Globus pallidus (tissue), 1 donor: Measurements from ENCODE around the gene RNF181.
A peak's percentile ranks its signal among the peaks of the same experiment; 100 is the strongest.
"Not testable (repeated sequence)": the region's sequence is repeated elsewhere in the genome, so short reads cannot be mapped to it uniquely, and the experiment has no call there.

Experiments
- DNase-seq: peaks from one replicate; pipeline ENCODE4 v3.0.0-alpha.2; 2015; ENCODE audit warnings: low spot score

The RNF181 gene

DNA sequence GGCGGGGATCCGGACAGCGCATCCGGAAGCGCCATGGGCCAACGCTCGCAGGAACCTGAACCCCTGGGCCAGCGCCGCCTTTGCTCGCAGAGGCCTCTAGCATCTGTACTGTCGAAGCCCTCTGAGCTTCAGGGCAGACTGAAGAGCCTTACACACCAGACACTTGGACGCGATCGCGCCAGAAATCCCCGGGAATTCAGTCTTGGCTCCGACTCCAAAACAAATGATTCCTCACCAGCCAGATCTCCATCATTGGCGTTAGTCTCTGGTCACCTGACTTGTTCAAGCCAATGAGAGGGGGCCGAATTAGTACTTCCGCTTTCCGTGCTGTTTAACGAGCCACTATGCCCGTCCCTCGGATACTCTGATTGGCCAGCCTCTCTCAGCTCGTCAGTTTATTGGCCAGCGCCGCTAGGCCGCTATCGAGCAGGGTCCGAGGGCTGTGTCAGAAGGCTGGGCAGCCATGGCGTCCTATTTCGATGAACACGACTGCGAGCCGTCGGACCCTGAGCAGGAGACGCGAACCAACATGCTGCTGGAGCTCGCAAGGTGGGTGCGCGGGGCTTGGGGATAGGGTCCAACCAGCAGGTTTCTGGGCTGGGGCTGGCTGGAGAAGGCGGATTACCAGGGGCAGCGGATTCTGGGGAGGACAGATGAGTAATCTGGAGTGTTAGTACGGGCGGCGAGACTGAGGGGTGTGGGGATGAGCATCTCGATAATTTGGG is at the start of gene RNF181:
TSS of gene RNF181 (plus strand) at position 445 of the 725 bp plus-strand sequence. CDS start at position 464, 19 bp downstream.
- peak; percentile 99 for DNase-seq

- no peak for DNase-seq
These were observed 49.7 kb upstream of the RNF181 start for GRCh38 chr2:85545780-85546240.

GRCh38 chr2:85547089-85547858 is 48.3 kb upstream of the RNF181 start:
- no peak for DNase-seq

DNA sequence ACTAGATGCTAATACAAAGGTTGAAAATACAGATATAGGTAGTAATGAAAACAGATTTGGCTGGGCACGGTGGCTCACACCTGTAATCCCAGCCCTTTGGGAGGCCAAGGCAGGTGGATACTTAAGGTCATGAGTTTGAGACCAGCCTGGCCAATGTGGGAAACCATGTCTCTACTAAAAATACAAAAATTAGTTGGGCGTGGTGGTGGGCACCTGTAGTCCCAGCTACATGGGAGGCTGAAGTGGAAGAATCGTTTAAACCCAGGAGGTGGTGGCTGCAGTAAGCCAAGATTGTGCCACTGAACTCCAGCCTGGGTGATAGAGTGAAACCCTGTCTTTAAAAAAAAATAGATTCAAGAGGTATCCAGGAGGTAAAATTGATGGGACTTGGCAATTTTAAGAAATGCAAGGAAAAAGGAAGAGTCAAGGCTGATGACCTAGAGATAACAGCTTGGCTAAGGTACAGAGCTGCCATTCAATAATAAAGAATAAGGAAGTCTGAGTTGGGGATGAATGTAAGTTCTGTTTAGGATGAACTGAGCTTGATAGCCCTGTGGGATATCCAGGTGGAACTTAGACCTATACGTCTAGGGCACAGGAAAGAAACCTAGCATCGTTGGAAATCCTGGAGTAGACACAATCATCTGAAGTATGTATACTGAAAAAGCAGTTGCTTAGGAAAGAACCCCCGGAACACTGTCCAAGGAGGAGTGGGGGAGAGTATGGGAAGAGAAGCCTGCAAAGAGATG is 47.5 kb upstream of the RNF181 start:
- DNase-seq = no peak

GRCh38 chr2:85548608-85548900 is 47.0 kb upstream of the RNF181 start:
- DNase-seq = no peak

GRCh38 chr2:85549095-85549494 is 46.5 kb upstream of the RNF181 start:
- no peak for DNase-seq

GRCh38 chr2:85549826-85550225 is 45.7 kb upstream of the RNF181 start:
- DNase-seq = no peak

- no peak for DNase-seq
These were observed 45.1 kb upstream of the RNF181 start for GRCh38 chr2:85550486-85550885.

DNA sequence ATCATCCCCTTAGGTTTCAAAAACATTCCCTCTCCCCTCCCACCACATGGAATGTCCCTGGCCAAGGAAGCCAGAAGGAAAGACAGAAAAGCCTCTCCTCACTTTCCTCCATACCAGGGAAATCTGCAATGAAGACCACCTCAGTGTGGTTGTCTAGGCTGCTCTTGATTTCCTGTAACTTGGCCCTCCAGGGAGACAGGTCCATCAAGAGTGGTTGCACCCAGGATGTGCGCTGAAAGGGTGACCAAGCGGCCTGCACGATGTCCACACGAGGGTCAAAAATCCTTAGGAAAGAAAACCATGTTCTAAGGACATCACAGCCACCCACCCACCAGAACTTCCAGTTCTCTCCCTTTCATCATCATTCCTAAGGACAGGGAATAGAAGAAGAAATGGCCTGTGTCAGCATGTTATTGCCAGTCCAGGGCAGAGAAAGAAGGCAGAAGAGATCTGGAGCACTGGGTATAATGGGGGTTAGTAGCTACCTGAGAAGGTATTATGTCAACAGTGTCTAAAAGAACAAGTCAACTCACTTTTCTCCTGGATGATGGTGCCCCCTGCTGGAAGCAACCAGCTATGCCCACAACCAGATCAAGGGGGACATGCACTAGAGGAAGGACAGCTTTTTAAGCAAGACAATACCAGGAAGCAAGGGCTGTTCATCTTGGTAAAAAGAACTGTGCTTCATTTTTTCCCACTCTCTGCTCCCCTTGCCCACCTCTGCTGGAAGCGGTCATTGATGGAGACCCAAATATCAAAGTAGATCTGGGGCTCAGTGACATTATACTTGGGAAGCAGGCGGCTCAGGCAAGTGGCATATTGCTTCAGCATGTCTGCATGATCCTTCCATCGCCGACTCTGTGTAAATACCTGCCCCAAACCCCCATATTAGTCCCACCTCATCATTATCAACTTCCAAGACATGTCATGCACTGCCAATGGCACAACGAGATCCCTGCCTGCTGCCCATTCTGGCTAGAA is 43.6 kb upstream of the RNF181 start:
- peak; percentile 81 for DNase-seq

DNA sequence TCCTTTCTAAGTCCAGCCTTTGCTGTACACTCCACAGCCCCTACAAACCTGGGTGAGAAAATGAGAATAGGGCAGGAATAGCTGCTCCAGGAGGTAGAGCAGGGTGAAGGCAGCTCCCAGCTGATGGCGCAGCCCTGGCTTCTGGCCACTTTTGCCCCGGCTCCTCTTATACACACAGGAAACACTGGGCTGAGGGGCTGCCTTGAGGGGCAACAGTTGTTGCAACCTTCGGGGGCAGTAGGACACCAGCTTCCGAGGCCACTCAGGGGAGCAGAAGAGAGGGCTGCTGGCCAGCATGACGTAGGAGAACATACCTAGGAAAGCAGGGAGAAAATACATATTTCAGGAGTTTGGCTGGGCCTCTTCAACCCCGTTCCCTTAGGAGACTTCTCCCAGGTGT is 42.4 kb upstream of the RNF181 start:
- DNase-seq = no peak

- no peak for DNase-seq
These were observed 40.4 kb upstream of the RNF181 start for GRCh38 chr2:85554980-85555612.

DNA sequence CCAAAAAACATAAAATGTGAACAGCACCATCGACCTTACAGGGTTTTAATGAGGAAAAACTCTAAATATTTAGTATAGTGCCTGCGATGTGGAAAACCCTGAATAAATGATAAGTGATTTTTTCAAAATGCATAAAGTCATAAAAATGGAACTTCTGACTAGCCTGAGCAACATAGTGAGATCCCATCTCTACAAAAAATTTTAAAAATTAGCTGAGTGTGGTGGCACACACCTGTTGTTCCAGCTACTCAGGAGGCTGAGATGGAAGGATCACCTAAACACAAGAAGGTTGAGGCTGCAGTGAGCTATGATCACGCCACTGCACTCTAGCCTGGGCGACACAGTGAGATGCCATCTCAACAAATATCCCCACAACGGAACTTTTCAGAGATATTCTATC is 38.4 kb upstream of the RNF181 start:
- DNase-seq = no peak

- DNase-seq = no peak
These were observed 37.4 kb upstream of the RNF181 start for GRCh38 chr2:85558160-85558559.

DNA sequence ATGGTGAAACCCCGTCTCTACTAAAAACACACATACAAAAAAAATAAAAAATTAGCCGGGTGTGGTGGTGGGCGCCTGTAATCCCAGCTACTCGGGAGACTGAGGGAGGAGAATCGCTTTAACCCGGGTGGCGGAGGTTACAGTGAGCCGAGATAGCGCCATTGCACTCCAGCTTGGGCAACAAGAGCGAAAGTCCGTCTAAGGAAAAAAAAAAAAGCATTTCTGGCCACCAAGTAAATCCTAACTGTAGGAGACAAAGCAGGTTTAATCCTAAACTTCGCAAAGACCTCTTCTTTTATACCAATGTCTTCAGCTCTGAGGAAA is 35.2 kb upstream of the RNF181 start:
- DNase-seq = not testable (repeated sequence)

- no peak for DNase-seq
These were observed 34.7 kb upstream of the RNF181 start for GRCh38 chr2:85560812-85561279.

- peak; percentile 91 for DNase-seq
These were observed 34.0 kb upstream of the RNF181 start, which contains the start of gene GGCX for GRCh38 chr2:85561280-85562212. TSS of gene GGCX (minus strand) at chr2:85561493. CDS start at chr2:85561428, 65 bp downstream.

- no peak for DNase-seq
These were observed 31.4 kb upstream of the RNF181 start for GRCh38 chr2:85564144-85564563.

GRCh38 chr2:85566265-85566664 is 29.3 kb upstream of the RNF181 start:
- DNase-seq = no peak

GRCh38 chr2:85575739-85576138 is 19.8 kb upstream of the RNF181 start:
- DNase-seq = no peak

DNA sequence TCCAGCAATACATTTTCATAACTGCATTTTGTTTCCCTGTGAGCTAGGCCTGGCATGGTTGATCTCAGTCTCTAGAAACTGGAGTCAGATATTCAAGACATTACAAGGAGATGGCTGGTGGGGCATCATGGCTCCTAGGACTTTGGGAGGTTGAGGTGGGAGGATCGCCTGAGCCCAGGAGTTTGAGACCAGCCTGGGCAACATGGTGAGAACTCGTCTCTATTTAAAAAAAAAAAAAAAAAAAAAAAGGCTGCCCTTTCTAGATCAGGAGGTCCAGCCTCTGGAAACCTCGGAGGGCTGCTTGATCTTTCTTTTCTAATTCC is 18.5 kb upstream of the RNF181 start:
- DNase-seq = no peak
